Embryonic facial prominence (tissue), 1 donor: ENCODE results near the gene TBC1D22A.
A peak's percentile ranks its signal among the peaks of the same experiment; 100 is the strongest.

Experiments
- DNase-seq: peaks from one replicate; pipeline ENCODE4 v3.0.0-alpha.2; 2016; ENCODE audit errors: extremely low spot score

The TBC1D22A gene

GRCh38 chr22:46737105-46737975 lies 25.1 kb upstream of the TBC1D22A start:
- DNase-seq = no peak

GRCh38 chr22:46737976-46738646 lies 24.3 kb upstream of the TBC1D22A start, which contains the start of gene CERK:
CERK (minus strand) TSS chr22:46738252; CDS start chr22:46738148, 104 bp downstream.
- DNase-seq = peak; percentile 79

- no peak for DNase-seq
Observed at GRCh38 chr22:46738647-46739093, 23.8 kb upstream of the TBC1D22A start.

- no peak for DNase-seq
Observed at GRCh38 chr22:46739094-46739870, 23.2 kb upstream of the TBC1D22A start.

GRCh38 chr22:46740910-46741780 lies 21.3 kb upstream of the TBC1D22A start:
- DNase-seq = no peak

- no peak for DNase-seq
Observed at GRCh38 chr22:46741974-46742519, 20.4 kb upstream of the TBC1D22A start.

GRCh38 chr22:46742576-46743221 lies 19.8 kb upstream of the TBC1D22A start:
- no peak for DNase-seq

GRCh38 chr22:46744581-46744980 lies 17.9 kb upstream of the TBC1D22A start:
- DNase-seq = no peak

- no peak for DNase-seq
Observed at GRCh38 chr22:46746192-46746591, 16.3 kb upstream of the TBC1D22A start.

- no peak for DNase-seq
Observed at GRCh38 chr22:46746620-46747019, 15.8 kb upstream of the TBC1D22A start.

- DNase-seq = no peak
Observed at GRCh38 chr22:46747646-46748045, 14.8 kb upstream of the TBC1D22A start.

- no peak for DNase-seq
Observed at GRCh38 chr22:46748206-46748907, 14.1 kb upstream of the TBC1D22A start.

GRCh38 chr22:46748908-46749675 lies 13.4 kb upstream of the TBC1D22A start:
- DNase-seq = no peak

GRCh38 chr22:46749682-46750529 lies 12.5 kb upstream of the TBC1D22A start:
- no peak for DNase-seq

GRCh38 chr22:46750530-46750800 lies 12.0 kb upstream of the TBC1D22A start:
- DNase-seq = no peak

- no peak for DNase-seq
Observed at GRCh38 chr22:46750863-46751443, 11.5 kb upstream of the TBC1D22A start.

- no peak for DNase-seq
Observed at GRCh38 chr22:46752286-46752987, 10.0 kb upstream of the TBC1D22A start.
